ENCODE measurements around the gene DMBT1. TPM values are rescaled to one million over a fixed set of nuclear protein-coding genes. Genes with fewer than 3 reads are reported as not detected.

DMBT1 gene
- total RNA-seq, 1 donor from 2014 or later = 0.49 TPM

- H3K36me3 Mint-ChIP-seq (ENCODE audit: low read depth, unreplicated experiment) = no peaks in the 10 kb centered on the region
- peaks cover 5% of the 10 kb centered on the region for H3K9me3 Mint-ChIP-seq (ENCODE audit: unreplicated experiment)
- H3K4me1 Mint-ChIP-seq (ENCODE audit: unreplicated experiment) = peaks cover 9% of the 10 kb centered on the region
- no peak overlapping the region for H3K4me3 Mint-ChIP-seq (ENCODE audit: unreplicated experiment)
- DNase-seq (ENCODE audit: low spot score) = no peak
- H3K27me3 Mint-ChIP-seq (ENCODE audit: unreplicated experiment) = peaks cover 3% of the 10 kb centered on the region
- no peak overlapping the region for H3K27ac Mint-ChIP-seq (ENCODE audit: unreplicated experiment)
- no peak for TF ChIP-seq CTCF (IDR thresholded peaks at IDR 0.05; ENCODE audit: unreplicated experiment)
Observed at GRCh38 chr10:122657255-122657654, 96.7 kb downstream of the DMBT1 start.

GRCh38 chr10:122657729-122658128, 97.2 kb downstream of the DMBT1 start:
- H3K4me1 Mint-ChIP-seq (ENCODE audit: unreplicated experiment) = peaks cover 14% of the 10 kb centered on the region
- peaks cover 4% of the 10 kb centered on the region for H3K9me3 Mint-ChIP-seq (ENCODE audit: unreplicated experiment)
- no peak overlapping the region for H3K27ac Mint-ChIP-seq (ENCODE audit: unreplicated experiment)
- TF ChIP-seq CTCF (IDR thresholded peaks at IDR 0.05; ENCODE audit: unreplicated experiment) = no peak
- DNase-seq (ENCODE audit: low spot score) = no peak
- peaks cover 3% of the 10 kb centered on the region for H3K27me3 Mint-ChIP-seq (ENCODE audit: unreplicated experiment)
- no peaks in the 10 kb centered on the region for H3K36me3 Mint-ChIP-seq (ENCODE audit: low read depth, unreplicated experiment)
- H3K4me3 Mint-ChIP-seq (ENCODE audit: unreplicated experiment) = no peak overlapping the region

- no peaks in the 10 kb centered on the region for H3K36me3 Mint-ChIP-seq (ENCODE audit: low read depth, unreplicated experiment)
- peaks cover 3% of the 10 kb centered on the region for H3K27me3 Mint-ChIP-seq (ENCODE audit: unreplicated experiment)
- no peak for DNase-seq (ENCODE audit: low spot score)
- TF ChIP-seq CTCF (IDR thresholded peaks at IDR 0.05; ENCODE audit: unreplicated experiment) = no peak
- H3K4me1 Mint-ChIP-seq (ENCODE audit: unreplicated experiment) = peaks cover 14% of the 10 kb centered on the region
- no peak overlapping the region for H3K27ac Mint-ChIP-seq (ENCODE audit: unreplicated experiment)
- H3K4me3 Mint-ChIP-seq (ENCODE audit: unreplicated experiment) = no peak overlapping the region
- no peaks in the 10 kb centered on the region for H3K9me3 Mint-ChIP-seq (ENCODE audit: unreplicated experiment)
Observed at GRCh38 chr10:122658356-122659049, 97.9 kb downstream of the DMBT1 start.

GRCh38 chr10:122659126-122659525, 98.6 kb downstream of the DMBT1 start:
- Mint-ChIP-seq H3K27ac (ENCODE audit: unreplicated experiment) (no peak overlapping the region), H3K4me1 (ENCODE audit: unreplicated experiment) (peaks cover 14% of the 10 kb centered on the region), H3K4me3 (ENCODE audit: unreplicated experiment) (no peak overlapping the region), H3K9me3 (ENCODE audit: unreplicated experiment) (no peaks in the 10 kb centered on the region), H3K27me3 (ENCODE audit: unreplicated experiment) (peaks cover 3% of the 10 kb centered on the region), H3K36me3 (ENCODE audit: low read depth, unreplicated experiment) (no peaks in the 10 kb centered on the region)
- no peak for DNase-seq (ENCODE audit: low spot score)
- no peak for TF ChIP-seq CTCF (IDR thresholded peaks at IDR 0.05; ENCODE audit: unreplicated experiment)

- Mint-ChIP-seq H3K9me3 (ENCODE audit: unreplicated experiment) (no peaks in the 10 kb centered on the region), H3K27ac (ENCODE audit: unreplicated experiment) (no peak overlapping the region), H3K4me3 (ENCODE audit: unreplicated experiment) (no peak overlapping the region), H3K36me3 (ENCODE audit: low read depth, unreplicated experiment) (no peaks in the 10 kb centered on the region), H3K4me1 (ENCODE audit: unreplicated experiment) (peaks cover 14% of the 10 kb centered on the region), H3K27me3 (ENCODE audit: unreplicated experiment) (peaks cover 3% of the 10 kb centered on the region)
- no peak for TF ChIP-seq CTCF (IDR thresholded peaks at IDR 0.05; ENCODE audit: unreplicated experiment)
- no peak for DNase-seq (ENCODE audit: low spot score)
Observed at GRCh38 chr10:122659651-122660050, 99.1 kb downstream of the DMBT1 start.

Measured in endothelial cell (in vitro differentiated cells).